Muscle of back (tissue), 11 donors: ENCODE data around the gene GTF2F2. TPM values are rescaled to one million over a fixed set of nuclear protein-coding genes. Genes with fewer than 3 reads are reported as not detected.

Experiments used
- DNase-seq, 3 donors: peaks; one replicate each; pipeline versions ENCODE4 v3.0.0 to v3.0.0-alpha.2; 2013
- polyA plus RNA-seq, 10 donors: library from polyadenylated mRNA; unstranded; fragments of 120-200 nt; gene quantifications; one replicate each; pipeline ENCODE4 v1.2.1, GENCODE V29; 2013; ENCODE audit not compliant: insufficient read length in 10 of 10

The GTF2F2 gene
- polyA plus RNA-seq, 10 donors: 17.0 to 21.1 (median 19.2) TPM

- DNase-seq: no peak
Observed at GRCh38 chr13:45299194-45299593, 178.9 kb downstream of the GTF2F2 start.

- no peak for DNase-seq
Observed at GRCh38 chr13:45300190-45300985, 180.1 kb downstream of the GTF2F2 start.

GRCh38 chr13:45301263-45301662, 181.0 kb downstream of the GTF2F2 start:
- DNase-seq: no peak

DNA sequence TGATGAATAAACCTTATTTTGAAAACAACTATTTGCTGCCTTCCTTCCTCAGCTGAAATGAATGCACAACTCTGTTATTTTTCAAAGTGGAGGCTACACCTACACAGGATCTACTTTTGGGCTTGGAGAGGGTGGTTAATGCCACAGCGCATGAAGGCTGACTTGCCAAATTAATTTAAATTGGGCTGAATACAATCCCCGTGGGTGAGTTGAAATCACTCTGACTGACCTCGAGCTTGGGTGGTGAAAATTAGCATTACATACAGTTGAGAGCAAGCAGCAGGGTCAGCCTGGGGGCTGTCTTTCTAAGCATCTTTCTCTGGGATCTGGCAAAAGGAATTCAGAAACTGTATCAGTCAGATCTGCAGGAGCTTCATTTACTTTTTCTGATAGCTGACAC, 182.2 kb downstream of the GTF2F2 start:
- no peak for DNase-seq

- no peak for DNase-seq
Observed at GRCh38 chr13:45303026-45303425, 182.7 kb downstream of the GTF2F2 start.

DNA sequence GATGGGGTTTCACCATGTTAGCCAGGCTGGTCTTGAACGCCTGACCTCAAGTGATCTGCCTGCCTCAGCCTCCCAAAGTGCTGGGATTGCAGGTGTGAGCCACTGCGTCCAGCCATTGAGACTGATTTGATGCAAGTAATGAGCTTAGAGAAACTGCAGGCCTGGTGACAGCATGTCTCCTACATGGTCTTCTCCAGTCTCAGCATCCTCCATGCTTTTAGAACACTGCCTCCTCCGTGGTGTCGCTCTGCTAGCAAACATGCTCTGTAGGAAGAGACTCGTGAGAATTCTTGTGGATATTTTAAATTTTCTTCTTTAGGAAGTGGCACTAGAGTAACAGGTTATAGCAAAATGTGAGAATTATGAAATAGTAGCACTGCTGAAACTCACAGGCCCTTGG, 183.6 kb downstream of the GTF2F2 start:
- DNase-seq: no peak

GRCh38 chr13:45305079-45305478, 184.8 kb downstream of the GTF2F2 start:
- DNase-seq: no peak

DNA sequence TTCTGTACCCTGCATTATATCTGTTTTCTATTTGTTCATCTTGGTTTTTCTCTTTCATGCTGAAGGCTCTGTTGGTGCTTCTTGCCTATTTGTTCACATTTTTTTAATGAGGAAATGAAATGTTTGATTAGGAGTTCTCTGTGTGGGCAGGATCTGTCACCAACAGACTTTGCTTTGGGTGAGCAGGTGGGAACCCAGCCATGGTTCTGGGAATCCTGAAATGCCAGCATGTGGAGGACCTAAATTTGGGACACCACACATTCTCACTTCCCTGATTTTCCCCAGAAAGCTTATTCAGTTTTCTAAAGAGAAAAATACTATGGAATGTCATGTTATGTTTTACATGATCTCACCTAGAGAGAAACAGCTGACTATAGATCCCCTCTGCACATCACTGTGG, 186.7 kb downstream of the GTF2F2 start:
- no peak for DNase-seq

- no peak for DNase-seq
Observed at GRCh38 chr13:45310341-45311131, 190.2 kb downstream of the GTF2F2 start.

- DNase-seq: no peak
Observed at GRCh38 chr13:45314822-45315221, 194.5 kb downstream of the GTF2F2 start.

DNA sequence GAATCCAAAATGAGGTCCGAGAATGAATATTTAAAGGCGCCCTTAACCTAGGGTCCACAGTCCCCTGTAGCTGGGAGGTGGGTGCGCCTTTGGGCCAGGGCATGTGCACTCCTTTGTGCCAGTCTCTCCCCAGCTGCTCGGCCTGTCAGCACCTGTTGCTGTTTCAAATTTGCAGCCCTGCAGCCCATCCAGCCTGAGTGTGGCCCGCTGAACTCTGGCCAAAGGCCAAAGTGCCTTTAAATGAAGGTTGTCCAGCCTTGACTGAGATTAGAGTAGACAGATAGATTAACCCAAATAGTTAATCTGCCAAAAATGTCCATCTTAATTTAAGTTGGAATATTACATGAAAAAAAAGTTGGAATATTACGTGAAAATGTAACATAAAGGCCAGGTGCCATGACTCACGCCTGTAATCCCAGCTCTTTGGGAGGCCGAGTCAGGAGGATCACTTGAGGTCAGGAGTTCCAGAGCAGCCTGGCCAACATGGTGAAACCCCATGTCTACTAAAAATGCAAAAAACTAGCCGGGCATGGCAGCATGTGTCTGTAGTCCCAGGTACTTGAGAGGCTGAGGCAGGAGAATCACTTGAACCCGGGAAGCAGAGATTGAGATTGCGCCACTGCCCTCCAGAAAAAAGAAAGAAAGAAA, 195.3 kb downstream of the GTF2F2 start:
- no peak for DNase-seq

- no peak for DNase-seq
Observed at GRCh38 chr13:45316338-45316737, 196.0 kb downstream of the GTF2F2 start.

DNA sequence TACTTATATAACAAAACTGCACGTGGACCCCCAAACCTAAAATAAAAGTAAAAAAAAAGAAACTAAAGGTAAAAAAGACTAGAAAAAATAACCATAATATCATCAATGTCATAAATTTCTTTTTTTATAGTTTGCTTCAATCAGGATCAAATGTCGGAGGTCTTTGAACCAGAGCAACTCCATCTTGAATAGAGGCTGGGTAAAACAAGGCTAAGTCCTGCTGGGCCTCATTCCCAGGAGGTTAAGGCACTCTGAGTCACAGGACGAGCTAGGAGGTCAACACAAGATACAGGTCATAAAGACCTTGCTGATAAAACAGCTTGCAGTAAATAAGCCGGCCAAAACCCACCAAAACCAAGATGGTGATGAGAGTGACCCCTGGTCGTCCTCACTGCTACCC, 196.7 kb downstream of the GTF2F2 start:
- DNase-seq: no peak

- no peak for DNase-seq
Observed at GRCh38 chr13:45320876-45321629, 200.7 kb downstream of the GTF2F2 start.

DNA sequence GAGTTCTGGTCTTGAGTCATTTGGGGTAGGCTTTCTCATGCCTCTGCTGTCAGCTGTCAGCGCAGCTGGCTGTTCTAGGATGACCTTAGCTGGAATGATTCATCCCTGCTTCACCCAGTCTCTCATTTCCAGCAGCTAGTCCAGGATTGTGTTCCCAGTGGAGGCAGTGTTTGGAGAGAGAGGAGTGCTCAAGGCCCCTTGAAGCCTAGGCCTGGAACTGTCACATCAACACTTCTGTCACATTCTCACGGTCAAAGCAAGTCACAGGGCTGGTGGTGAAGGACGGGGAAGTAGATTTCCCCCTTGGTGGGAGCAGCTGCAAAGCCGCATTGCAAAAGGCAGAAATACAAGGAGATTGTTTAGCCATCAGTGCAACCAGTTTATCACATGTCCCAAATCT, 205.5 kb downstream of the GTF2F2 start:
- DNase-seq: peak; percentile 68 to 86 (median 86)

GRCh38 chr13:45327253-45327955, 207.1 kb downstream of the GTF2F2 start:
- no peak for DNase-seq

GRCh38 chr13:45328661-45329111, 208.4 kb downstream of the GTF2F2 start:
- peak in 1 of 3 donors; percentile 54 for DNase-seq

DNA sequence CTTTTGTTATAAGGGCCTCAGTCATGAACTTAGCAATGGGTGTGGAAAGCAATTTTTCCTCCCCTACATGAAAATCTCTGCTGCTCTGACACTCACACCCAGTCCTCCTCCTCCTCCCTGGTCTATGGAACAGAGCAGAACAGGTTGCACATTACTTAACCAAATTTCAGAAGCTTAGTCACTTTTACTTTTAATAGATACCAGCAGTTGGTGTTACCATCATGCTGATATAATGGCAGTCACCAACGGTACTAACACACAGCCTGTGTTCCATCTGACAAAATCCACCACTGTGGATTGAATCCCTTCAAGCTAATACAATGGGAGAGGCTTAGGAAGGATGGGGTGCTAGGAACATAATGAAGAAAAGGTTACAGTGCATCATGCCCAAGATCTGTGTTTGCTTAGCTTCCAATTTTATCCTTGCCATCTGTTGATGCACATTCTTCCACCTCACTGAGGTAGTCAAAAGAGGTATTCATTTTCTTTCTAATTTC, 210.9 kb downstream of the GTF2F2 start:
- DNase-seq: no peak

DNA sequence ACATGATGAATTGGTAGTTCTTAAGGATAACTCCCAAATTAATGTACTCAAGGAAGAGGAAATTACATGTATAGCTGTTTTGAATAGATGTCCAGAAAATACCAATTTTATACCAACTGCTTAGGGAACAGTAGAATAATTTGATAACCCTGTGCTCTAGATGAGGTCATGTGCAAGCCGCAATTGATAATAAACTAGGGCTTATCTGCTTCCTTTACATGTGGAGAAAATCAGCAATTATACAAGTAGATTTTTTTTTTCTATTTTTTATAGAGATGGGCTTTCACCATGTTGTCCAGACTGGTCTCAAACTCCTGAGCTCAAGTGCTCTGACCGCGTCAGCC, 211.4 kb downstream of the GTF2F2 start:
- no peak for DNase-seq

DNA sequence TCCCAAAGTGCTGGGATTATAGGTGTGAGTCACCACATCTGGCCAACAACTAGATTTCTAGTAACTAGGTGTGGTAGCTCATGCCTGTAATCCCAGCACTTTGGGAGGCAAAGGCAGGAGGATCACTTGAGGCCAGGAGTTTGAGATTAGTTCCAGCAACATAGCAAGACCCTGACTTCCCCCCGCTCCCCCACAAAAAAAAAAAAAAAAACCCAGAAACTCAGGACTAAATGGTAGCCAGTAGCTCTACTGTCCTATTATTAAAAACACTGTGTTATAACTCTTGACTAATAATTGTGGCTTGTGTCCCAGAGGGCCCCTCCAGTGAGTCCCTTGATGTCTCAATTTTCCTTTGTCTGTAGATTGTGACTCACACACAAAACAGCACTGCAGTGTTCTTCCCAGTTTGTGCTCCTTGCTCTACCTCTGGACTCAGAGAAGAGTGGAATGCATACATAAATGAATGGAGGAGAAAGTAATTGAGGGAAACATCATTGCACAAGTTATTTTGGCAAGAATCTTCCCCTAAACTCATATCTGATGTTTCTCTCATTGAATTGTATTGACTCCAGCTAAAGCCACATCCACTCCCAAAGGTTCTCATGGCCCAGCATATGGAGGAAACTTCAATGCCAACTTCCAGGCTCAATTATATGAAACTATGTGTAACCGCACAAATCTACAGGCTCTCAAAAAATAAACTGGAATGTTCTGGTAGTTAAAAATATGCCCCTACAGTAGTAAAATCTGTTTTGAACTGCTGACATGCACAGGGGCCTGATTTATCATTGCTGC, 211.9 kb downstream of the GTF2F2 start:
- peak in 1 of 3 donors; percentile 87 for DNase-seq
